Fibroblast of upper back skin (primary cell): ENCODE results near the gene DZIP1.
"Not testable (repeated sequence)": the region's sequence is repeated elsewhere in the genome, so short reads cannot be mapped to it uniquely, and the experiment has no call there.

ENCODE experiments used
- DNase-seq: peaks from one replicate; pipeline ENCODE4 v3.0.0-alpha.2; 2013

DZIP1 gene

DNA sequence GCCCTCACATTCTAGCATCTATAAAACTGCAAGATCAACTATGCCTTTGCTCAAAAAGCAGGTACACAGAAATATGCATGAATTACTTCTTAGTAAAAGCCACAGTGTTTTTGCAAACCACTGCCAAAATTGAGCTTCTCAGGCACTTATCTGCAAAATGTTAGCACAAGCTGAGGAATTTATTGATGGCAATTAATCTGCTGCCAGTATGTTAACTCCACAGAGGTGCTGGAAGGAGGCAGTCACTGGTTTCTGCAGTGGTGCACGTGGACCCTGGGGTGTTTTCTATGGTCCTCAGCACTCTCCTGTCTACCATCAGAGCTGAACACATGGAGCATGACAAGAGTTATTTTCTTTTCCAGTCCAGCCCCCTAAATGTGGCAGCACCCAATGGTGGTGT lies 47.8 kb downstream of the DZIP1 start:
- no peak for DNase-seq

DNA sequence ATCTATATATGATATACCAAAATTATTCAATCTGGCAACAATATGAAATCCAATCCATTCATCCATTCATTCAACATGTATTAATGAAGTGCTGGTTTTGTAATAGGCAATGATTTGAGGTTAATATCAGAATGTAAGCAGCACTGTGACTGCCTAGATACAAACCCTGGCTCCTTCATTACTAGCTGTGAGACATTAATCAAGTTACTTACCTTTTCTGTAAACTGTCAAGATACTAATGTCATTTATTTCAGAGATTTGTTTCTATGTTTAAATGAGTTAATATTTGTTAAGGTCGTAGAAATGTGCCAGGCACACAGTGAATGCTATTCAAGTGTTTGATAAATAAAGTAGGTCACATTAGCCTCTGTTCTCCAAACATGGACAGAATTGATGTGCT lies 51.0 kb downstream of the DZIP1 start:
- no peak for DNase-seq

DNA sequence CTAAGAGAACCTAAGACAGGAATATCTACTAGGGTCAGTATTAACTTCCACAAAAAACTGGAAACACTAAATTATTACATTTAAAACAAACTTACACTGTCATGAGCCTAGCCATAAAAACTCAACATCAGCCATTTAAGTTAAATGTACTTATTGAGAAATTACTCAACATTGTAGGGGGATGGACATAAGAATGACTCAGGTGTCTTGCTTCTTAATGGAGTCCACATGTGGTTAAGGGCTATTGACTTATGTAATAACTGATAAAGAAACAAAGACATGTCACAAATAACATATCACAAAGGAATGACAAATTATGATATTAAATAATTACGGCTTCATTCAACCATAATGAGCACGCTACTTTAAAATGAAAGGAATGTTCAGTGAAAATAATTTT lies 55.8 kb downstream of the DZIP1 start:
- DNase-seq: peak; percentile 57

DNA sequence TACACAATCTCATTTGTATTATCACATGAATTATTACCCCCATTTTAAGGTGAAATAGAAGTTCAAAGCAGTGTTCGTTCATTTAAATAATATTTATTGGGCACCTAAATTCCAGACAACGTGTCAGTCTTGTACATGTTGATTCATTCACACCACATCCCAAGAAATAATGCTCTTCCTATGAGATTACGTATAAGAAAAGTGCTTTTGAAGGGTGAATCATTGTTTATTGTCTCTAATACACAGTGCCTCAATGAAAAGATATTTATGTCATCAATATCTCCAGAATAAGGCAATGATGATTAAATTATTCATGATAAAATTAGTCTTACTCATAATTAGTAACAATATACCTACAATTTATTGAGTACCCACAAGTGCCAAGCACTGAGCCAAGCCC lies 56.4 kb downstream of the DZIP1 start:
- no peak for DNase-seq

DNA sequence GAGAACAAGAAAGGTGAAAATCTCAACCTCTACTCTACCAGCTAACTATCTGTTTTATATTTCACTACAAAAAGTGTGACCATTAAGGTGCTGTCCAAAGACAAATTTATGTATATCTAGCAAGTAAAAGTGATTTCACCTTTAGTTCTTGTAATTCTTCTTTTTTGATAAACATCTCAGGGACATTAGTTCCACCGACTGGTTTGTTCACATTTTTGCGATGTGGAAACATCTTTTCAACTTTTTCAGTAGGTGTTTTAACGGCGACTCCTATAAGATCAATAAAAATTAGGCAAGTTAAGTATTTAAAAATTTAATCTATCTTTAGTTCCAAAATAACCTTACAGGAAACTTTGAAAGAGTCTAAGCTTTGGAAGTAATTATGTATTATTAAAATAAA lies 58.6 kb downstream of the DZIP1 start:
- no peak for DNase-seq

DNA sequence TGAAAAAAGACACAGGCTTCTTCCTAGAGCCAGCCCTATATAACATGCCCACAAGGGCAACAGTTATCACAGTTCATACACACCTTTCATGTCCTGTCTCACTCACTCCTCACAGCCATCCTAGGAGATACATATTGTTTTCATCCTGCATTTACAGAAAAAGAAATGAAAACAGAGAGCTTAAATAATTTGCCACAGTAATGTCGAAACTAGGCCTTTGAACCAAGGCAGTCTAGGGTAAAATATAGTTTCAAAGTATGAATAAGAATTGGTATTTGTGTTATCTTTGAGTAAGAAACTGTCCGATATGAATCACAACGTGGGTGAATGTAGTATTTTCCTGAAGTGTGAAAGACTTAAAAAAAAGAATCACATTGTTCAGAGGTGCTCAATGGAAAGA lies 65.2 kb downstream of the DZIP1 start:
- no peak for DNase-seq

DNA sequence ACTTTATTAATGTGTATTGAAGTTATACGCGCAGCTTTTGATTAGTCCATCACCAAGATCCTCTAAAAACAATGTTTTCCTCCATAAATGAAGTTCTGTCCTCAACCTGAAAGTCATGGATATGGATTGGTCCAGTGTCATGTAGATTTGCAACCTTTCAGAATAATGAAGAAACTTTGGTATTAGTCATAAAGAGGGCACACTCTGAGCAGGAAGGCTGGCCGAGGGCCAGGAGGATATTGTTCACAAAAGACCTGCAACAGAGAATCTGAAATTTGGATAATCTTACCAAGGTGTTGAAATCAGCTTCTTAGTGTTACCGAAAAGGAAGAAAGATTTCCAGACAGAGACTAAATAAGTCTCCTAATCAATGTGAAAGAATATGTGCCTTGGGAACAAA lies 71.3 kb downstream of the DZIP1 start:
- DNase-seq: peak; percentile 22

DNA sequence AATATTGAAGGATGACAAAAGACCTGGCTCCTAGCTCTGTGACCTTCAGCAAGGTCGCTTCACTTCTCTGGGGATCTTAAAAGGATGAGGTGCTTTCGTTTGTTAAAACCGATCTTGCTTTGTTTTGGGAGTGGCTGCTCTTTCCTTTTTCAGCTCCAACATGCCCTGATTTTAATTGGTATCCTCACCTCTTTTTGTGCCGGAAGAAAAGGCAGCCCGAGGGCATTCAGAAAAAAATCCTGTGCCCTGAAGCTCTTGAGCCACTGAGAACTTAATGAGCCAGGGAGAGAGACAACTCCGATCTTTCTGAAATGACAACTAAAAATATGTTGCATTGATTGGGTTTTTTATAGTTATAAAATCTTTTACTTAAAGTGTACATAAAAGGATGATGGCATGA lies 72.6 kb downstream of the DZIP1 start:
- DNase-seq: no peak

DNA sequence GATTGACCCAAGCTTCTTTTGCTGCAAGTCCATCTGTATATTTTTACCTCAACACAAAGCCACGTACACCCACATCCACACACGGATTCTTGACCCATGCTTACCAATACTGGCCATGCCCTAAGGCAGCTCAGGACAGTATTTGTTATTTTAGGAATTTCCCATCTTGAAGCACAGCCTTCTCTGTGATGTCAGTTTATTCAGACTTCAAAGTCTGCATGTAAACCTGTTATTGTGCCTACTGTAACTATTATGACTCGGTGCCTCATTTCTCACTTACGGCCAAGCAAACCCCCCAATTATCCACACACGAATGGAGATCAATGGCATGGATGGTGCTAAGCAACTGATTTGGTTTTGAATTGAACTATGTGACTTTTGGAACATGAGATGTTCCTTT lies 74.5 kb downstream of the DZIP1 start:
- no peak for DNase-seq

DNA sequence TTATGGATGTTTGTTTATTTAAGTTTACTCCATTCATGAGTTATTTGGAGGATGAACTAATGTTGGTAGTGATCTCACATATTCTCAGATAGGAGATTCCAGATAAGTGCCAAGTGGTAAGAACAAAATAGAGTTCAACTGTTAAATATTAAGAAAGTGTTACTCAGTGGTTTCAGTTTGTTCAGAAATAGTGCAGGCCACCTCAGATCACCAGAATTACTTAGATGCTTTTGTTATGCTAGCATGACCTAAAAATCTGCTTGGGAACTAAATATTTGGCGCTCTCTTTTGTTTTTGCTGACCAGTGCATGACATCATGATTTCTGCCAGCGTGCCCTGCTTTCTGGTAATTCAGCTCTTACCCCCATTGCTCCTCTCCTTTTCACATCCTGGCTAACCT lies 76.4 kb downstream of the DZIP1 start:
- no peak for DNase-seq

DNA sequence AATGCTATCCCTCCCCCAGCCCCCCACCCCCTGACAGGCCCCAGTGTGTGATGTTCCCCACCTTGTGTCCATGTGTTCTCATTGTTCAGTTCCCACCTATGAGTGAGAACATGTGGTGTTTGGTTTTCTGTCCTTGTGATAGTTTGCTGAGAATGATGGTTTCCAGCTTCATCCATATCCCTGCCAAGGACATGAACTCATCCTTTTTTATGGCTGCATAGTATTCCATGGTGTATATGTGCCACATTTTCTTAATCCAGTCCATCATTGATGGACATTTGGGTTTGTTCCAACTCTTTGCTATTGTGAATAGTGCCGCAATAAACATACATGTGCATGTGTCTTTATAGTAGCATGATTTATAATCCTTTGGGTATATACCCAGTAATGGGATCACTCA lies 78.7 kb downstream of the DZIP1 start:
- not testable (repeated sequence) for DNase-seq

DNA sequence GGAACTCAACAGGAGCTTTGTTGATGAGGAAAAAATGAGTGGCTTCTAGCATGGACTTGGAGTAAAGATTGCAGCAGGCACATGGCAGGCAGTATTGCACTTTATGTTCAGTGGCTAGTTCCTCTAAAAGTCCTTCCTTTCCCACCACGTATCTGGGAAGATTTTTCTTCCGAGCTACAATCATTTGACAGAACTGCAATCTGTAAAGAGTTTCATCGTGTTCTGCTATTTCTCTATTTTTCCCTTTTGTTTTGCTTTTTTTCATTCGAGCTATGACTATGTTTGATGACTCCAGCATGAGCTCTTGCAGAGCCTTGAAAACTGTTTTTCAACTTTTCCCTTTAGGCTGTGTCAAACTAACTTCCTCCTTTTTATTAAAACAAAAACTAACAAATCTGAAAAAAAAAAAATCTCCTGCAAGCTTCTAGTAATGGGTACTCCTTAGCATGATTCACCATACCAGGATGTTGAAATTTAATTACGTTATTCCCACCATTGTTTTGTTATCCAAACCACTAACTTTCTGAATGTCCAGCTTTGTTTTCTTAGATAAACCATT lies 79.7 kb downstream of the DZIP1 start:
- DNase-seq: no peak

DNA sequence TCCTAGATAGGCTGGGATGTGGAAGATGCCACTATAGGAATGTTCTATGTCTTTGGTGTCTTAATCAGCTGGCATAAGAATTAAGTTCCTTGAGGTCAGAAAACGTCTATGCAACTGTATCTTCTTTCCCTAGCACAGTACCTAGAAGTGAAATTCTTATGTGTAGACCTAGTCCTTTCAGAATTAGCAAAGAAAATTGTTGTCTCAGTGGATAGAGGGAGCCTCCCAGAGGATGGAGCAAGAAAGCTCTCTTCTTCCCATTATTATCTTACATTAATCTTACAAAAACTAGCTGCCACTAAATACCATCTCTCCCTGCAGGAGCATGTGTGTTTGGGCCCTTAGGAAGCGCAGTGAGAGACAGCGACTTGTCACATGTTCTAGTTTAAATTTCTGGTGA lies 80.4 kb downstream of the DZIP1 start:
- no peak for DNase-seq

DNA sequence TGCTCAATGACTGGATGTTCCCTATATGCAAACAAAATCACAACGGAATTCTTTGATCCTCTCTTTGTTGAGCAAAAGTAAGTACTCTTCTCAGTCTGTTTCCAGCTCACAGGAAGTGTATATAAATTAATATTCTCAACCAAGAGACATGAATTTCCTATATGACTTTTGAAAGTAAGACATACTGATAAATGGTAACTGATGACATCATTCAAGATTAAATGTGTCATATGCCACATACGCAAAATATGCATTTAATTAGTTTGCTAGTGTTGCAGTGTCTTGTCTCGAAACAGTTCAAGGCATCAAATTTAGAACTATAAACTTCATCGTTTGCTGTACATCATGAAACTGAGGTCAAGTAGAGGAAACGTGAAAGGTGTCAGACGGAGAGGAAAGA lies 84.1 kb downstream of the DZIP1 start:
- no peak for DNase-seq

DNA sequence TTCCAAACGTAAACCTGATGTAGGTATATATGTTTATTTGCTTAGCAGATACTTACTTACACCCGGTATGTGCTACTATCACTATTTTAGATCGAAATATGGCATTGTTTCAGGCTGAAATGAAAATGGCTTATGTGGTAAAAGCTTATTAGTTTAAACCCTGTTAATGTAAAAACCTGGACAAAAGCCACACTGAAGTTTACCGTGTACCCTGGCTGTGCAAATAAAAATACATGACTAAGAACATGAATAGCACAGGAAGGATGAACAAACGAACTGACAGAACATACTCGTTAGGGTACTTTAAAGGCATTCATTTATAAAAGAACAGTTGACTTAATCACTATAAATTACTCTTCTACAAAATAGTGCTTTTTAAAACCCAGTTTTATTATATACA lies 85.4 kb downstream of the DZIP1 start:
- DNase-seq: no peak

DNA sequence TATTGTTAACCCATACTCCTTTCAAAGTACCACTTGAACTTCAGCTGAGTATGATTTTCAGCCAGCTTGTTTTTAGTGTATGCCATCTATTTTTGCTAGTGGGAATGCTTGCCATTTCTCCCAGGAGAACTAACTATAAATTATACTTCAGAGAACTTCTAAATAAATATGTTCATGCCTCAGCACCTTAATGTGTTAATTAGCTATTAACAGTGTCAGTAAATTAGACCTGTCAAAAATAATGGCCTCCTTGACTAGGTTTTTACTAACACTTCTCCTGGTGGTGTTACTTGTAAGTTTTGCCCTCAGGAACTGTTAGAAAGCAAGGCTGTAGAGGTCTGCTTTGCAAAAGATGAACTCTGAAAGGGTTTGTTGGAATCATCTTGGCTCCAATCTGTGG lies 87.5 kb downstream of the DZIP1 start:
- no peak for DNase-seq

DNA sequence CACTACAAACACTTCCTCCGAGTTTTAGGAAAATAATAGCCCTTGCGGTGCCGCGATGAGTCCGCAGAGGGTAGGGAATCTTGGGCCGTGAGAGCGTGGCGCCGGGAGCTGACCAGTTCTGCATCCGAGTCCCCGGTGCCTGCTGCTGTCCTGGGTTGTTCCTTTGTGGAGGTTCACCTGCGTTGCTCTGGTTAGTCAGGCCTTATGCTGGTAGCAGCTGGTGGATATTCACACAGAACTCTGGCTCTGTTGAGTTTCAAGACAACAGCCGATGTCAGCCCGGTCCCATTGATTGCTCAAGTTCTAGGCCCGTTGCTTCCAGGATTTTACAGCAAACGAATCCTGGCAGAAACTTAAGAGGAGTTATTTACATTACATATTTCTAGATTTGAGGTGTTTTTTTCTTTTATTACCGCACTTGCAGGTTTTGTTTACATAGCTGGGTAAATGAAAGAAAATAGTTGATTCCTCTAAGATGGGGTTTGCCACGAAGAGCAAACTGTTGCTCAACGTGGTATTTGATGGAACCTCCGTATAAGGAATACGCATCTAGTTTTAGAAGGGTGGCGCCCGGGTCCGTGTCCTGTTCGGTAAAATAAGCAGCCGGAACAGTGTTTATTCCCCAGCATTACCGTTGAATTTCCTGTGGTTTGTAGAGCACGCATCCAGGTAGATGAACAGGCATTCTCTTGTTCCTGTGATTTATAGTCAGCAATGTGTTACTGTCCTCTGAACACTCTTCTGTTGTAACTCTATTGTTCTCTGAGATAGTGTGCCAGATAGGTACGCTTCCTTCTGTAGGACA lies 90.7 kb downstream of the DZIP1 start:
- no peak for DNase-seq

DNA sequence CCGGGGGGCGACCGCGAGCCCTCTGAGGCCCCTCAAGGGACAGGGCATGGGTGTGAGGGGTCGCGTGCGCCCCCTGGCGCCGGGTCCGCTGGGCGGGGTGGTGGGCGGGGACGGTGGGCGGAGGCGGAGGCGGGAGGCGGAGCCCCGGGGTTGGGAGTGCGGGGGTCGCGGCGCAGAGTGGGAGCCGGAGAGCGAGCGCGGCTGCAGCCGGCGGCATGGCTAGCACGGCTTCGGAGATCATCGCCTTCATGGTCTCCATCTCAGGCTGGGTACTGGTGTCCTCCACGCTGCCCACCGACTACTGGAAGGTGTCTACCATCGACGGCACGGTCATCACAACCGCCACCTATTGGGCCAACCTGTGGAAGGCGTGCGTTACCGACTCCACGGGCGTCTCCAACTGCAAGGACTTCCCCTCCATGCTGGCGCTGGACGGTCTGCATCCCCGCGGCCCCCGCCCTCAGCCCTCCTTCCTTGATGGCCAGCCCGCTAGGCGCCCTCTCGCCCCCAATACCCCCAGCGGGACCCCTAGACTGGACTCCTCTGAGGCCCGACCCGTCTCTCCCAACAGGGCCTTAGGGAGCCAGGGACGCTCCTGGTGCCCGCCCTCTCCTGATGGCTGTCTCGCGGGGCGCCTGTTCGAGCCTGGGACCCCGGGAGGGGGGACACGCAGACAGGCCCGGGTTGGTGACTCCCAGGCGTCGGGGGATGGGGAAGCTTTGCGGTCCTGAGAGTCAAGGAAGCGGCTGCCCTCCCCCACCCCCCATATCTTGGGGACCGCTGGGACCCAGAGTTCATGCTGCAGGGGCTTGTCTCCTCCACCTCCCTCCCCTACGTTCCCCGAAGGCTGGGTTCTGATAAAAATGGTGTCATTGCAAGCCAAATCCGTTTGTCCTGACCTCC lies 91.7 kb downstream of the DZIP1 start, which contains the start of gene CLDN10:
Gene CLDN10, plus strand, starts transcription at position 182 of the 903 bp plus-strand sequence. Its CDS starts 34 bp downstream, at position 216.
- no peak for DNase-seq

DNA sequence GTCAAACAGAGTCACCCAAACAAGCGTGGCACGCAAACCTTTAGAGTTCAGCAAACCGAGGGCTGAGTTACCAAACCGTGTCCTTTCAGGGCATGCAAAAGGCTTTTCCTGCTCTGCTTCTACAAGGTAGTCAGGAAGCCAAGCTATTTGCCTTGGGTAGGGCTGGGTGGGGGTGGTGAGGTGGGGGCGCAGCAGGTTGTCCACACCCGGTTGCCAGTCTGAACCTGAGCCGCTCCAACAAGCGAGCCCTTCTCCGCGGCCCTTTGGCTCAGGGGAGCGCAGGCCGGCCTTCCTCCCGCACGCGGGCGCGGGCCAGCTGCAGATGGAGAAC lies 92.3 kb downstream of the DZIP1 start:
- no peak for DNase-seq

DNA sequence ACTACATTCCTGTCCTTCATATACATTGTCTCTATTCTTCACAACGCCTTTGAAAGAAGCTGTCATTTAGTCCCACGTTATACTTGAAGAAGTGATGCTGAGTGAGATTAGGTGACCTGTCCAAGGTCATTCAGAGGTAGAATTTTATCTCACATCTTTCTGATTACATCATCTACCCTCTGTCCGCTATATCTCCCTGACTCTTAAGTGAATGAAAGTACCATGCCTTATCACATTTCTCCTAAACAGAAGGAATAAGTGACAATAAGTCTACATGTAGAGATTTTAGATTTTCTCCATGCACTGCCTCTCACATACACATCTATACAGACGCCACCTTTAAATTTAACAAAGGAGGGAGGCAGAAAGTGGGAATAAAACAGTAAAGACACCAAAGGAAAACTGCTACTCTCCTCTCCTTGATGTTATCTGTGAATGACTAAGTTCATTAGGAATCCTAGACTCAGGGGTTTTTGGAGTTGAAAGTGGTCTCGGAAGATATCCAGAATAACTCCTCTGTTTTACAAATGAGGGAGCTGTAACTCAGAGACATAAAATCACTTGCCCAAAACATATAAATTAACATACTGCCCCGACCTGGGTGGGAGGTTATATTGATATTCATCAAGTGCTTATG lies 96.9 kb downstream of the DZIP1 start:
- DNase-seq: no peak

DNA sequence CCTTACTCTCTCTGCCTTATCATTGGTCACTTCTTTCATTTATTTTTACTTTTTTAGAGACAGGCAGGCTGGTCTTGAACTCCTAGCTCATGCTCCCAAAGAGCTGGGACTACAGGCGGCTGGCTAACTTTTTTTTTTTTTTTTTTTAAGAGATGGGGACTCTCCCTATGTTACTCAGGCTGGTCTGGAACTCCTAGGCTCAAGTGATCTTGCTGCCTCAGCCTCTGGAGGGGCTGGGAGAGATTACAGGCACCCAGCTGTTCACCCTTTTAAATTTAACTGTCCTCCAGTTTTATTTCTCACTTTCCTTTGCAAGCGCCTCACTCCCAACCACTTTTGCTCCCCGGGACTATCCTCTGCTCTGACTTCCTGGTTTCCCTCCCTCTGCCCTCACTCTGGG lies 97.6 kb downstream of the DZIP1 start:
- DNase-seq: no peak

DNA sequence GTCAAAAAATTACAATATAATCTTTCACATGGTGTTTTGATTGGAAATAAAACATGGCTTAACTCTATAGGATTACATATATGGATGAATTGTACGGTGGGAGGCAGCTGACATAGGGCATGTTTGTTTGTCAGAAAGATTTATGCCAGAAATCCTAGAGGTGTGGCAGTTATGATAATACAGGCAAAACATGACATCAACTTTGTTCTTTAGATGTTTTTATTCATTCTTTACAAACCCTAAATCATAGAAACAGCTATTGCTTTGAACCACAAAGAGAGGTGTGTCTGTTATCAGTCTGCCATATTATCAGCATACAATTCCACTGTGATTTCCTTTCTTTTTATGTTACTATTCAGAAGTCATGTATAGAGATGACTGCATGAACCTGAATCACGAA lies 100.2 kb downstream of the DZIP1 start:
- DNase-seq: no peak

DNA sequence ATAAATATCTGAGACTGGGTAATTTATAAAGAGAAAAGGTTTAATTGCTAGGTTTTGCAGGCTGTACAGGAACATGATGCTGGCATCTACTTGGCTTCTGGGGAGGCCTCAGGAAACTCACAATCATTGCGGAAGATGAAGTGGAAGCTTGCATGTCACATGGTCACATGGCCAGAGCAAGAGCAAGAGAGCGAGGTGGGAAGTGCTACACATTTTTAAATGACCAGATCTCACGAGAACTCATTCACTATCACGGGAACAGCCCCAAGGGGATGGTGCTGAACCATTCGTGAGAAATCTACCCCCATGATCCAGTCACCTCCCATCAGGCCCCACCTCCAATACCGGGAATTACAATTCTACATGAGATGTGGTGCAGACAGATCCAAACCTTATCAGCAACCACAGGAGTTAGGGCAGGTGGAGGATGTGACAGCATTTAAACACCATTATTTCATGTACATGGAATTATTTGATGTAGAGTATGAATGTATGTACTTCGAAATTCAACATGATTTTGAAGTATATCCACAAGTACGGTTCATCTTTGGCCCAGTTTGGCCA lies 102.5 kb downstream of the DZIP1 start:
- no peak for DNase-seq
